ENCODE measurements around the gene PARD3B.

PARD3B gene

DNA sequence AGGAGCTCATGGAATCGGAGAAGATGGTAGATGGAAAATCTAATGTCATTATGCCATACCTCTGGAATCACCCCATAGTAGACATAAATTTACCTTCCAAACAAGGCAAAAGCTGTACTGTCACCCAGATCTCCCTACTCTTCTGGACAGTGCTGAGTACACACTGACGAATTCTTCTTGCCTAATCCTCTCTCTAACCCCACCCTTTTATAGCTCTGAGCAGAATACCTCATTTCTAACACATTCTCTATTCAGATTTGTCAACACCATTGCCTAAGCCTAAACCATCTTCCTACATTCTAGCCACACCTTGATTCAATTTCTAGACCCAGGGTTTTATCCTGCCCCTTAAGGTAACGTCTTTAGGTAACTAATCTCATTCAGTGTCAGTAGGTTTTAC is 816.0 kb downstream of the PARD3B start:
- H3K4me1 Mint-ChIP-seq, result no peaks in the 10 kb centered on the region
- no peak overlapping the region for H3K27ac Mint-ChIP-seq
- no peaks in the 10 kb centered on the region for H3K9me3 Mint-ChIP-seq

GRCh38 chr2:205361970-205362369 is 816.7 kb downstream of the PARD3B start:
- DNase-seq (no peak), ATAC-seq (no peak)
- H3K4me3 Mint-ChIP-seq, result no peak overlapping the region
- H3K4me1 Mint-ChIP-seq, result no peaks in the 10 kb centered on the region
- H3K27me3 Mint-ChIP-seq, result no peaks in the 10 kb centered on the region
- no peak overlapping the region for H3K27ac Mint-ChIP-seq
- H3K9me3 Mint-ChIP-seq, result no peaks in the 10 kb centered on the region

More for the DNA sequence above, 816.0 kb downstream of the PARD3B start:
- DNase-seq (no peak), ATAC-seq (no peak)
- H3K4me3 Mint-ChIP-seq, result no peak overlapping the region
- no peaks in the 10 kb centered on the region for H3K27me3 Mint-ChIP-seq

DNA sequence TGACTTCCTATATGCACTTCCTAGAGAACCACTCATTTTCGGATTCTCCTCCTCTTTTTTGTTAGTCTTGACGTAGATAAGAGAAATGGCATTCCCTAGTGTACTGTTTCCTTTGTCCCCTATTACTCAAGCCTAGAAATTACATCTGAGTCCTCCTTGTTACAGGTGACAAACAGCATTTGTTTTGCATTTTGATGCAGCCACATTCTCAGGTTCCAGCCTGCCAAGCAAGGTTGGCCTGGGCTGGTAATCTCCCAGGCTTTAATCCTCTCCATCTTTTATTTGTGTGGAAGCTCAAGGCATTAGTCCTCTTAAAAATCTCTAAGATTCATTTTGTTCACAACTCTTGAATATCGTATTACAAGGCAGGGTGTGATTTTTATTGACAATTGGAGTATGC is 819.0 kb downstream of the PARD3B start:
- DNase-seq (no peak), ATAC-seq (no peak)
- H3K4me1 Mint-ChIP-seq, result no peaks in the 10 kb centered on the region
- no peaks in the 10 kb centered on the region for H3K27me3 Mint-ChIP-seq
- H3K27ac Mint-ChIP-seq, result no peak overlapping the region
- H3K4me3 Mint-ChIP-seq, result no peak overlapping the region
- no peaks in the 10 kb centered on the region for H3K9me3 Mint-ChIP-seq

GRCh38 chr2:205366336-205367060 is 821.2 kb downstream of the PARD3B start:
- DNase-seq (no peak), ATAC-seq (no peak)
- no peak overlapping the region for H3K4me3 Mint-ChIP-seq
- no peaks in the 10 kb centered on the region for H3K9me3 Mint-ChIP-seq
- no peak overlapping the region for H3K27ac Mint-ChIP-seq
- H3K27me3 Mint-ChIP-seq, result no peaks in the 10 kb centered on the region
- no peaks in the 10 kb centered on the region for H3K4me1 Mint-ChIP-seq

DNA sequence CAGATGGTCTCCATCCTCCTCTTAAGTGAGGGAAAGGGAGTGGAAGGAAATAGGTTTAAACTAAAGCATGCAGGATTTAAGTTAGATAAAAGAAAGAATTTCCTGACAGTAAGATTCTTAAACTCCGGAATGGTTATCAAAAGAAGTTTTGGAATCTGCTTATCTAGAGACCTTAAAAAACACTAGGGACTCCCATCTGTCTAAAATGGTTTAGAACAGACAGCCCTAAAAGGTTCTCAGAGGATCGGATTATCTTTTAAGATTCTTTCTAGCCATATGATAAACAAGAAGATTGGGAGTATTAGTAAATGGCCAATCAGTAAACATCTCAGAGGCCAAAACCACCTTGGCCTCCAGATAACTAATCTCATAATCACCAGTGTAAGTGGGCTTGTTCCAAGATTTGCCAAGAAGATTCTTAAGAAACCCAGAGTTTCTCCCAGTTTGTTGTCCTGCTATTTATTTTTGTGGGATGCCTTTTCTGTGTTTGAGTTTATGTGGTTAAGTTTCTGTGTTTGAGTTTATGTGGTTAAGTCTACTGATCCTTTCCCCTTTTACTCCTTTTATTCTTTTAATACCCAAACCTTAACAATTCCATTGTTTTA is 822.2 kb downstream of the PARD3B start:
- Mint-ChIP-seq H3K4me1 (no peaks in the 10 kb centered on the region), H3K9me3 (no peaks in the 10 kb centered on the region), H3K4me3 (no peak overlapping the region), H3K27me3 (no peaks in the 10 kb centered on the region), H3K27ac (no peak overlapping the region)
- ATAC-seq (no peak), DNase-seq (no peak)

GRCh38 chr2:205369813-205370212 is 824.5 kb downstream of the PARD3B start:
- ATAC-seq, result no peak
- H3K9me3 Mint-ChIP-seq, result no peaks in the 10 kb centered on the region

DNA sequence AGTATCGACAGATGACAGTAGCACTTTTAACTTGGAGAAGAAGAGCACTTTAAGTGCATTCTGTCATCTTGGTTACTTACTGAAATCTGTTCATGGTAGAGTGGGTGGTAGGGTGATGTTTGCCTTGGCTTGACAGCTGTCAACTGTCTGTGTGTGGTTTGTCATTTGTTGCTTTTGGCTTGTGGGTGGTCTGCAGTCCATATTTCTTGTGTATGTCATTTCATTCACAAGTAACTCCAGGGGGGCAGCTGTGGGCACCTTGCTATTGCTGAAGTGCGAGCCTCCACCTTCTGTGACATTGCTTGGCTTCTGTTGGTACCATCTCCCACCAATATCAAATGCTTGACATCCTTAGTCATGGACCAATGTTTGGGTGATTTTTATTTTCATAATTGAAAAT is 825.5 kb downstream of the PARD3B start:
- Mint-ChIP-seq H3K4me3 (no peak overlapping the region), H3K4me1 (no peaks in the 10 kb centered on the region)
- ATAC-seq, result no peak

More at GRCh38 chr2:205369813-205370212, 824.5 kb downstream of the PARD3B start:
- H3K4me3 Mint-ChIP-seq, result no peak overlapping the region
- DNase-seq, result no peak
- H3K4me1 Mint-ChIP-seq, result no peaks in the 10 kb centered on the region
- no peaks in the 10 kb centered on the region for H3K27me3 Mint-ChIP-seq
- H3K27ac Mint-ChIP-seq, result no peak overlapping the region

DNA sequence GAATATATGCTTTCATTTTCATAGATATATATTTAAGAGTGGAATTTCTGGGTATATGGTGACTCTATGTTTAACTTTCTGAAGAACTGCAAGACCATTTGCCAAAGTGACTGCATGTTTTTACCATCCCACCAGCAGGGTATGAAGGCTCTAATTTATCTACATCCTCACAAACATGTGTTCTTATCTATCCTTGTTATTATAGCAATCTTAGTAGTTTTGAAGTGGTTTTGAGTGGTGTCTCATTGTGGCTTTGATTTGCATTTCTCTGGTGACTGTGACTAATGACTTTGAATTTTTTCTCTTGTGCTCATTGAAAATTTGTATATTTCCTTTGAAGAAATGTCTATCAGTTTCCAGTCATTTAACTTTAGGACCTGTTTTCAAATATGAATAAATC is 826.9 kb downstream of the PARD3B start:
- DNase-seq (no peak), ATAC-seq (peak; percentile 79)
- no peak overlapping the region for H3K4me3 Mint-ChIP-seq
- no peaks in the 10 kb centered on the region for H3K9me3 Mint-ChIP-seq
- H3K27me3 Mint-ChIP-seq, result no peaks in the 10 kb centered on the region
- H3K27ac Mint-ChIP-seq, result no peak overlapping the region
- peaks cover 5% of the 10 kb centered on the region for H3K4me1 Mint-ChIP-seq

More for the DNA sequence above, 825.5 kb downstream of the PARD3B start:
- no peak for DNase-seq
- Mint-ChIP-seq H3K27ac (no peak overlapping the region), H3K27me3 (no peaks in the 10 kb centered on the region), H3K9me3 (no peaks in the 10 kb centered on the region)

GRCh38 chr2:205375461-205376448 is 830.5 kb downstream of the PARD3B start:
- no peaks in the 10 kb centered on the region for H3K27me3 Mint-ChIP-seq
- no peak overlapping the region for H3K4me3 Mint-ChIP-seq
- no peak for ATAC-seq
- DNase-seq, result no peak
- peaks cover 7% of the 10 kb centered on the region for H3K4me1 Mint-ChIP-seq
- H3K9me3 Mint-ChIP-seq, result no peaks in the 10 kb centered on the region
- H3K27ac Mint-ChIP-seq, result no peak overlapping the region

- DNase-seq (no peak), ATAC-seq (no peak)
- H3K9me3 Mint-ChIP-seq, result no peaks in the 10 kb centered on the region
- no peaks in the 10 kb centered on the region for H3K27me3 Mint-ChIP-seq
- H3K4me1 Mint-ChIP-seq, result peaks cover 7% of the 10 kb centered on the region
- H3K4me3 Mint-ChIP-seq, result no peak overlapping the region
- H3K27ac Mint-ChIP-seq, result no peak overlapping the region
Observed at GRCh38 chr2:205377324-205377723, 832.0 kb downstream of the PARD3B start.

GRCh38 chr2:205383601-205384000 is 838.3 kb downstream of the PARD3B start:
- Mint-ChIP-seq H3K27ac (no peak overlapping the region), H3K4me3 (no peak overlapping the region), H3K4me1 (no peaks in the 10 kb centered on the region), H3K9me3 (no peaks in the 10 kb centered on the region), H3K27me3 (no peaks in the 10 kb centered on the region)
- DNase-seq, result no peak
- ATAC-seq, result no peak

DNA sequence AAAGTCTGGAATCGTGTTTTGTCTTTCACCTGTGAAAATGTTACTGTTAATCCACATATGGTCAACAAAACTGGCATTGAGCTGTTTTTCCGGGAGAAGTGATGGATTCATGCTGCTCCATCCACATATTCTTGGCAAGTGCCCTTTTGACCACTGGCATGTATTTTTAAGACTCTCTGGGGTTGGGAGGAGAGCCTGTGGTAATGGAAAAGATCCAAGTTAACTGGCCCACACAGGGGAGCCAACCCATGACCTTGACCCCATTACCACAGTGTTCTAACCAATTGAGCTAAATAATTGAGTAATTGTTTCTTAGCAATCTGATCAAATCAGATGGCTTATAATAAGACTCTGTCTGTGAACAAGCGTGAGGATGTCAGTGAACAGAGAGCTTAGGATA is 840.8 kb downstream of the PARD3B start:
- ATAC-seq, result no peak
- DNase-seq, result no peak
- H3K9me3 Mint-ChIP-seq, result no peaks in the 10 kb centered on the region
- H3K27ac Mint-ChIP-seq, result no peak overlapping the region
- H3K4me3 Mint-ChIP-seq, result no peak overlapping the region
- no peaks in the 10 kb centered on the region for H3K27me3 Mint-ChIP-seq
- no peaks in the 10 kb centered on the region for H3K4me1 Mint-ChIP-seq

DNA sequence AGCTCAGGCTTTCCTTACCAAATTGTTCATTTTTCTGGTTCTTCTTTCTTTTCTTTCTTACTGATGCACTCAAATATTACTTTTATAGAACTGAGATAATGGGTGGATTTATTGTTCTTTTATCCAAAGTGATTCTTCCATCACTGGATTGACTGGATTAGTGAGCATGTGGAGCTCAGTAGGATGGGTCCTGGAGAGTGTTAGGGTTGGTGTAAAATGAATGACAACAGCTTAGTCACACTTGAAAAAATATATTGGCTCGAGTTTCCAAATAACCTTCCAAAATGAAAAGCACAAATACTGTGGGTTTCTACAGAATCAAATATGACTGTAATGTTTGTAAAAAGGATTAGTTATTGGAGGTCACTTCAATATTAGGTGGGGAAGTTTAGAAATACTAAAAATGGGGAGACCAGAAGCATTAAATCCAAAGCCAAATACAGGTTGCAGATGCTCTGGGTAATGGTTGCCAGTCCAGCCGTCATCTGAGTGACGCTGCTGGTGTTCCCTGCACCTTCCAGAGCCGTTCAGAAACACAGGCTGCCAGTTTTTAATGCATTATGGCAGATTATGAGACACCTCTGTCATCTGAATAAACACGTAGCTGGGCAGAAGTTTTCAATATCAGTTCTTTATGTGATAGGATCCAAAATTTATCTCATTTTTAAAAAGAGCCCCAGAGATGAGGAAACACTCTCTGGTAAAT is 842.2 kb downstream of the PARD3B start:
- Mint-ChIP-seq H3K4me3 (no peak overlapping the region), H3K4me1 (no peaks in the 10 kb centered on the region), H3K27ac (no peak overlapping the region)

GRCh38 chr2:205390866-205391265 is 845.6 kb downstream of the PARD3B start:
- Mint-ChIP-seq H3K4me3 (no peak overlapping the region), H3K9me3 (no peaks in the 10 kb centered on the region)

More for the DNA sequence above, 842.2 kb downstream of the PARD3B start:
- Mint-ChIP-seq H3K27me3 (no peaks in the 10 kb centered on the region), H3K9me3 (no peaks in the 10 kb centered on the region)
- ATAC-seq (no peak), DNase-seq (no peak)

DNA sequence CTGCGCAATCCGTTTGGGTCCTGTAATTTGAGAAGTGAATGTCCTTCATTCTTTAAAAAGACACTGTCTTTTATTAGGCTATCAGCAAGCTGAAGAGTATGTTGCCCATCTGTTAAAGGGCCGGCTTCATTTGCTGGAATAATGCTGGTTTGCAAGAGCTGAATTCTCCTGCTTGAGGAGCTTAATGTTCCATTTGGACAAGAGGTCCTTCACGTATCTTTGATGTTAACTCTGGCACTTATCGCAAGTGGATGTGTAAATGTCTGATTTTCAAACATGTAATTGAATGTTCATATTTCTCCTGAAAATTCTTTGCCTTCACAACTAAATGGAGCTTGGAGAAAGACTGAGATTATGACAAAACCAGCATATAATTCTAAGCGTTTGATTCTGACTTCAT is 856.2 kb downstream of the PARD3B start:
- Mint-ChIP-seq H3K4me3 (no peak overlapping the region), H3K4me1 (no peaks in the 10 kb centered on the region), H3K27me3 (no peaks in the 10 kb centered on the region), H3K27ac (no peak overlapping the region), H3K9me3 (no peaks in the 10 kb centered on the region)
- DNase-seq (no peak), ATAC-seq (no peak)

More at GRCh38 chr2:205390866-205391265, 845.6 kb downstream of the PARD3B start:
- H3K27ac Mint-ChIP-seq, result no peak overlapping the region
- no peaks in the 10 kb centered on the region for H3K4me1 Mint-ChIP-seq
- no peak for DNase-seq
- no peaks in the 10 kb centered on the region for H3K27me3 Mint-ChIP-seq
- ATAC-seq, result no peak
